GM12878 (cell line): ENCODE measurements around the gene HOXB6. TPM values are rescaled to one million over a fixed set of nuclear protein-coding genes. Genes with fewer than 3 reads are reported as not detected.

Experiments
- ATAC-seq: fragments of 200-7000 bp; cut with Tn5 transposase; 3 replicates; pipeline ENCODE4 v1.9.1; 2020; ENCODE audit warnings: mild to moderate bottlenecking, moderate library complexity
- BruUV-seq: library from RNA; stranded (reverse); fragments of 400-500 nt; replicated peaks from 2 replicates; lab custom pipeline; 2021; lab: Mats Ljungman, UMichigan
- CTCF ChIA-PET: fragments of 300-600 bp; sonication (Branson Sonifier 250); formaldehyde crosslinking; extraction: SDS; loops from one replicate; lab custom pipeline; 2021; ENCODE audit warnings: inconsistent platforms; lab: Yijun Ruan, JAX
- POLR2A ChIA-PET: fragments of 350-600 bp; formaldehyde crosslinking; extraction: SDS; loops from one replicate; lab custom pipeline; 2021; ENCODE audit warnings: inconsistent platforms; lab: Charles Lee
- RAD21 ChIA-PET: fragments of 300-600 bp; sonication (Branson Sonifier 250); formaldehyde crosslinking; loops from one replicate; lab custom pipeline; 2023; ENCODE audit warnings: antibody characterized with exemption; ENCODE audit not compliant: unreplicated experiment; lab: Charles Lee
- SMC1A ChIA-PET: fragments of 300-600 bp; sonication (Branson Sonifier 250); formaldehyde crosslinking; loops from one replicate; lab custom pipeline; 2023; ENCODE audit not compliant: unreplicated experiment, uncharacterized antibody; lab: Charles Lee
- DNase-seq: peaks from one replicate; pipeline ENCODE4 v3.0.0-alpha.2; 2011; ENCODE audit warnings: low read depth, low spot score
- FAIRE-seq: peaks from 3 replicates; lab custom pipeline; 2011; peaks lifted over from hg19 to GRCh38; lab: Jason Lieb, UNC
- H2AFZ ChIP-seq: 2 replicates; pipeline ENCODE4 v1.6.0; 2011; ENCODE audit warnings: low read depth, low read length, control low read depth; ENCODE audit not compliant: control insufficient read depth
- H3K27ac ChIP-seq: 2 replicates; pipeline ENCODE4 v1.5.1; 2011; ENCODE audit warnings: control low read depth; ENCODE audit not compliant: control insufficient read depth, insufficient read depth
- H3K27me3 ChIP-seq, 2 experiments: replicated peaks in 1 of 2; 2 replicates each; pipeline versions ENCODE4 v1.6.0 to v1.6.1; 2011; ENCODE audit warnings: low read length in 1 of 2; ENCODE audit not compliant: control insufficient read depth in 2 of 2, insufficient read depth in 2 of 2
- H3K36me3 ChIP-seq, 2 experiments: 2 replicates each; pipeline ENCODE4 v1.5.1; 2011; ENCODE audit warnings: low read length in 1 of 2; ENCODE audit not compliant: control insufficient read depth in 2 of 2, insufficient read depth in 2 of 2
- H3K4me1 ChIP-seq: 2 replicates; pipeline ENCODE4 v1.6.1; 2011; ENCODE audit warnings: mild to moderate bottlenecking, low read length, moderate library complexity, mixed read lengths; ENCODE audit not compliant: control insufficient read depth, insufficient read depth
- H3K4me2 ChIP-seq: 2 replicates; pipeline ENCODE4 v1.6.0; 2011; ENCODE audit warnings: control low read depth; ENCODE audit not compliant: control insufficient read depth, insufficient read depth
- H3K4me3 ChIP-seq: fragments of 200-600 bp; sonication (generic); 2 replicates; pipeline ENCODE4 v1.5.1; 2016
- H3K79me2 ChIP-seq: 2 replicates; pipeline ENCODE4 v1.6.0; 2011; ENCODE audit warnings: low read length; ENCODE audit not compliant: control insufficient read depth, insufficient read depth
- H3K9ac ChIP-seq: 2 replicates; pipeline ENCODE4 v1.8.0; 2011; ENCODE audit warnings: low read length, control low read depth, mixed read lengths; ENCODE audit not compliant: control insufficient read depth, insufficient read depth
- H3K9me3 ChIP-seq: replicated peaks from 3 replicates; pipeline ENCODE4 v1.5.1; 2011; ENCODE audit warnings: mild to moderate bottlenecking, low read length; ENCODE audit not compliant: control insufficient read depth, insufficient read depth
- H4K20me1 ChIP-seq: 2 replicates; pipeline ENCODE4 v1.6.0; 2011; ENCODE audit not compliant: control insufficient read depth, insufficient read depth
- CBX5 ChIP-seq: sonication (generic); IDR thresholded peaks from 2 replicates; pipeline ENCODE4 v1.6.1; 2016; ENCODE audit warnings: low read depth, moderate library complexity, mild to moderate bottlenecking, inconsistent platforms
- EED ChIP-seq: sonication (generic); IDR thresholded peaks from 2 replicates; pipeline ENCODE4 v1.6.1; 2016; ENCODE audit warnings: antibody characterized with exemption, low read depth
- ETV6 ChIP-seq, 2 experiments: fragments of 450-650 bp in 1 of 2; IDR thresholded peaks in 1 of 2; conservative IDR thresholded peaks in 1 of 2; 2 replicates each; pipeline ENCODE4 v1.6.1; 2014; ENCODE audit warnings: antibody characterized with exemption in 1 of 2, borderline replicate concordance in 1 of 2, low read depth in 1 of 2, mild to moderate bottlenecking in 1 of 2, moderate library complexity in 1 of 2
- FOS ChIP-seq: IDR thresholded peaks from 3 replicates; pipeline ENCODE4 v1.6.1; 2011; ENCODE audit warnings: borderline replicate concordance; ENCODE audit not compliant: insufficient read length; ENCODE audit errors: extremely low read depth
- HCFC1 ChIP-seq: fragments of 150-350 bp; IDR thresholded peaks from 2 replicates; pipeline ENCODE4 v1.6.1; 2014; ENCODE audit warnings: low read length
- LARP7 ChIP-seq: fragments of 450-650 bp; IDR thresholded peaks from 2 replicates; pipeline ENCODE4 v1.6.1; 2017; ENCODE audit warnings: mild to moderate bottlenecking
- MEF2A ChIP-seq: IDR thresholded peaks from 2 replicates; pipeline ENCODE4 v1.6.1; 2011; ENCODE audit warnings: low read depth, mild to moderate bottlenecking, low read length, moderate library complexity; ENCODE audit not compliant: insufficient read depth
- NKRF ChIP-seq: fragments of 450-650 bp; conservative IDR thresholded peaks from 2 replicates; pipeline ENCODE4 v1.6.1; 2017; ENCODE audit warnings: mild to moderate bottlenecking, moderate library complexity
- PAX5 ChIP-seq: IDR thresholded peaks from 2 replicates; pipeline ENCODE4 v1.6.1; 2011; ENCODE audit warnings: low read depth, low read length, borderline replicate concordance
- POLR2A ChIP-seq: IDR thresholded peaks from 2 replicates; pipeline ENCODE4 v1.6.1; 2011; ENCODE audit warnings: low read depth, mild to moderate bottlenecking, low read length
- RAD21 ChIP-seq: IDR thresholded peaks from 2 replicates; pipeline ENCODE4 v1.6.1; 2011; ENCODE audit warnings: mild to moderate bottlenecking, low read depth, low read length, moderate library complexity; ENCODE audit not compliant: insufficient read depth
- ZBTB40 ChIP-seq: fragments of 450-650 bp; IDR thresholded peaks from 2 replicates; pipeline ENCODE4 v1.6.1; 2016; ENCODE audit warnings: mild to moderate bottlenecking, moderate library complexity, borderline replicate concordance
- ZNF274 ChIP-seq: IDR thresholded peaks from one replicate; pipeline ENCODE4 v1.8.0; 2011; ENCODE audit not compliant: insufficient read length, insufficient read depth
- ZSCAN29 ChIP-seq: fragments of 450-650 bp; IDR thresholded peaks from 2 replicates; pipeline ENCODE4 v1.6.1; 2017; ENCODE audit warnings: mild to moderate bottlenecking, moderate library complexity
- WGBS: methylation state at CpG from one replicate; pipeline ENCODE4 v1.1.6; 2016; ENCODE audit warnings: low lambda C conversion rate; ENCODE audit not compliant: insufficient replicate concordance, insufficient coverage; ENCODE audit errors: missing lambda C conversion rate; 5-methylcytosine and 5-hydroxymethylcytosine counted together
- in situ Hi-C: fragments of 300-500 bp; cut with MboI; formaldehyde crosslinking; loops from 9 replicates; pipeline ENCODE4 v1.14.3; 2018; ENCODE audit warnings: mixed read lengths
- intact Hi-C: fragments of 100-400 bp; cut with micrococcal nuclease; formaldehyde crosslinking; loops from one replicate; pipeline ENCODE4 v1.14.2; 2022; ENCODE audit not compliant: unreplicated experiment
- polyA plus RNA-seq, 11 experiments: library from polyadenylated mRNA; depleted of rRNA in 4 of 11; unstranded in 6 of 11; stranded (reverse) in 5 of 11; fragments of >200 nt; fragmentation: Nextera tagmentation in 4 of 11; fragmentation: Illumina TruSeq in 1 of 11; extraction: Ambion mirVana in 4 of 11; extraction: Trizol in 1 of 11; gene quantifications; 1 replicate in 1 of 11; 2 replicates in 10 of 11; pipeline versions ENCODE4 v1.2.1 to v1.2.3, GENCODE V29; 2011 to 2016; ENCODE audit warnings: inconsistent platforms in 2 of 11, missing spikeins in 2 of 11, low read depth in 1 of 11
- total RNA-seq, 4 experiments: library from RNA; depleted of rRNA in 3 of 4; stranded (reverse); fragments of >200 nt in 3 of 4; fragmentation: Illumina TruSeq in 1 of 4; extraction: Trizol in 1 of 4; gene quantifications; 2 replicates each; pipeline versions ENCODE4 v1.2.1 to v1.2.3, GENCODE V29; 2013 to 2021

The HOXB6 gene
- total and polyA plus RNA-seq, 10 of the 15 experiments (the other 5 are each of a cell fraction or from before 2014, with no cell fraction given), result 0.04 to 0.51 (median 0.09) TPM; not detected in 2

DNA sequence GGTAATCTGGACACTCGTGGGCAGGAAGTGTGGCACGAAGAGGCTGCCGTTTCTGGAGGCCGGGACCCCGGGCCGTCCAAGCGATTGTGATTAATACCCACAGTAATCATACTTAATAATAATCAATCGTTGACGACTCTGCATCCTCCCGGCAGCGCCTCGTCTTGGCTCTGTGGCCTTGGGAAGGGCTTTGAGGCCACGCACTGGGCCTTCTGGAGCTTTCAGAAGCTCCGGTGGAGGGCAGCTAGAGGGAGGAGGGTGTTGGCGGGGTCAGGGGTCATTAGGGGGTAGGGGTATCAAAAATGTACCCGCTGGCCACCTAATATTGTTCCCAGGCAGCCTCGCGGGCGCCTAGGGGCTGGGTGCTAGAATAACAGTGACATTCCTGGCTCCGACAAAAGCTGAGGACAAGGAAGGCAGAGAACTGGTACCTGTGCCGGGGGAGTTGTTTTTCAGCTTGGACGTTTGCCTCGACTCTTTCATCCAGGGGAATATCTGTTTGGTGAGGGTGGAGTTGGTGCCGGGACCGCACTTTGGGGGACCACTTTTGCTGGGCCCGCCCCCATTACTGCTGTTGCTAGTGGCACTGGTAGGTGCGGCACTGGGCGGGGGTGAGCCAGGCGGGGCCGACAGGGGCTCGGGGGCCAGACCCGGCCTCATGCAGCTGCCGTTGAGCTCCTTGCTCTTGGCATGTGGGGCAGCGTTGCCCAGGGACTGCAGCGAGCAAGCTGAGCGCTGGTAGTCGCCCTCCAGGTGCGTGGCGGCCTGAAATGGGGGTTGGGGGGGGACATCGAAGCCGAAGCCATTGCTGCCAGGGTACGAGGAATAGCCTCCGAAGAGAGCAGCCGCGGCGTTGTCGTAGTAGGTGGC lies 53.0 kb downstream of the HOXB6 start (continued):
- no peak for TF ChIP-seq POLR2A
- TF ChIP-seq PAX5, result no peak
- TF ChIP-seq EED, result no peak

GRCh38 chr17:48551214-48551555 lies 53.6 kb downstream of the HOXB6 start:
- Histone ChIP-seq H3K27me3 (no peaks in the 10 kb centered on the region), H3K9ac (no peak overlapping the region), H2AFZ (no peak overlapping the region), H3K27ac (no peak overlapping the region), H3K9me3 (no peaks in the 10 kb centered on the region), H3K36me3 (peaks cover 0 to 6% of the 10 kb centered on the region in 2 experiments; a peak in 2 of 4 replicates)
- RAD21 ChIA-PET, result no interaction called here
- WGBS, result 100% methylated on average over 7 of the region's 19 CpGs
- POLR2A ChIA-PET, result no interaction called here
- CTCF ChIA-PET, result no interaction called here
- intact Hi-C loops, result no loop called here
- TF ChIP-seq ZSCAN29 (no peak), MEF2A (no peak), ETV6 (conservative IDR thresholded peaks at IDR 0.05 in 1 of 2, IDR thresholded peaks at IDR 0.05 in 1 of 2; ENCODE audit: borderline replicate concordance in 1 of 2, low read depth in 1 of 2) (no peak), ZNF274 (no peak), RAD21 (no peak), FOS (no peak), HCFC1 (no peak), ZBTB40 (no peak), NKRF (no peak), CBX5 (no peak), LARP7 (no peak)
- TF ChIP-seq, all 136 proteins: peak for 0
- Histone ChIP-seq H3K4me3 (no peak overlapping the region), H3K79me2 (no peaks in the 10 kb centered on the region), H3K4me1 (peaks cover 3% of the 10 kb centered on the region), H3K4me2 (no peak overlapping the region), H4K20me1 (no peaks in the 10 kb centered on the region)
- ATAC-seq (no peak), FAIRE-seq (no peak), DNase-seq (no peak)
- BruUV-seq, result no TSS peak
- SMC1A ChIA-PET, result interaction anchor here (0.6 kb wide), 2 partner anchors 26 to 40 kb away, joined by 3 read pairs; no protein-coding TSS in a partner anchor
- in situ Hi-C loops, result no loop called here
